Stimulated activated CD4-positive, alpha-beta T cell treated with anti-CD3 and anti-CD28 coated beads, Interleukin-4, amount 100 ng/mL, for 4 hours (primary cell): ENCODE measurements around the gene TMED10.
"Not testable (repeated sequence)": the region's sequence is repeated elsewhere in the genome, so short reads cannot be mapped to it uniquely, and the experiment has no call there.

Experiments
- DNase-seq, 2 experiments: peaks; one replicate each; pipeline ENCODE4 v3.0.0-alpha.2; 2020

TMED10 gene

GRCh38 chr14:75190023-75190422 lies 13.6 kb upstream of the TMED10 start:
- DNase-seq = no peak

GRCh38 chr14:75188520-75189268 lies 12.3 kb upstream of the TMED10 start:
- no peak for DNase-seq

GRCh38 chr14:75188086-75188485 lies 11.7 kb upstream of the TMED10 start:
- DNase-seq = no peak

- DNase-seq = no peak
Measured at GRCh38 chr14:75186953-75187352, 10.5 kb upstream of the TMED10 start.

GRCh38 chr14:75185251-75186040 lies 9.0 kb upstream of the TMED10 start:
- no peak for DNase-seq

GRCh38 chr14:75184492-75184891 lies 8.1 kb upstream of the TMED10 start:
- no peak for DNase-seq

GRCh38 chr14:75184039-75184438 lies 7.6 kb upstream of the TMED10 start:
- DNase-seq = no peak

GRCh38 chr14:75183225-75183624 lies 6.8 kb upstream of the TMED10 start:
- no peak for DNase-seq

GRCh38 chr14:75182821-75183220 lies 6.4 kb upstream of the TMED10 start:
- DNase-seq = no peak

- not testable (repeated sequence) for DNase-seq
Measured at GRCh38 chr14:75182163-75182562, 5.8 kb upstream of the TMED10 start.

GRCh38 chr14:75181293-75182062 lies 5.1 kb upstream of the TMED10 start:
- DNase-seq = no peak

GRCh38 chr14:75175677-75176141 lies 703 bp downstream of the TMED10 start:
- DNase-seq = no peak

GRCh38 chr14:75174066-75174465 lies 2.3 kb downstream of the TMED10 start:
- no peak for DNase-seq

GRCh38 chr14:75170772-75171171 lies 5.6 kb downstream of the TMED10 start:
- DNase-seq = no peak

GRCh38 chr14:75168586-75169335 lies 7.7 kb downstream of the TMED10 start:
- DNase-seq = no peak

- no peak for DNase-seq
Measured at GRCh38 chr14:75167325-75167724, 9.1 kb downstream of the TMED10 start.

- no peak for DNase-seq
Measured at GRCh38 chr14:75165586-75166391, 10.6 kb downstream of the TMED10 start.

- no peak for DNase-seq
Measured at GRCh38 chr14:75164809-75165208, 11.6 kb downstream of the TMED10 start.

GRCh38 chr14:75163677-75164076 lies 12.7 kb downstream of the TMED10 start:
- DNase-seq = no peak

GRCh38 chr14:75162631-75163030 lies 13.8 kb downstream of the TMED10 start:
- DNase-seq = no peak

GRCh38 chr14:75158843-75159614 lies 17.4 kb downstream of the TMED10 start:
- no peak for DNase-seq
